GM06990 (cell line): Measurements from ENCODE around the gene LSMEM2.
"Not testable (repeated sequence)": the region's sequence is repeated elsewhere in the genome, so short reads cannot be mapped to it uniquely, and the experiment has no call there.

Experiments
- DNase-seq: peaks from one replicate; pipeline ENCODE4 v3.0.0-alpha.2; 2011; ENCODE audit not compliant: insufficient read length; ENCODE audit errors: extremely low read depth
- H3K27me3 ChIP-seq: replicated peaks from 2 replicates; pipeline ENCODE4 v1.6.0; 2011; ENCODE audit warnings: low read length; ENCODE audit not compliant: control insufficient read depth, insufficient read depth
- H3K36me3 ChIP-seq: 2 replicates; pipeline ENCODE4 v1.5.1; 2011; ENCODE audit warnings: low read length; ENCODE audit not compliant: control insufficient read depth, insufficient read depth
- H3K4me3 ChIP-seq: replicated peaks from 2 replicates; pipeline ENCODE4 v1.5.1; 2011; ENCODE audit warnings: low read depth, mild to moderate bottlenecking, control low read depth, low read length
- TF ChIP-seq, protein P1 (sequence below): IDR thresholded peaks from 2 replicates; pipeline ENCODE4 v1.5.1; 2011; ENCODE audit warnings: low read length, control low read depth, mild to moderate bottlenecking, inconsistent platforms; ENCODE audit not compliant: insufficient read depth, poor library complexity, severe bottlenecking

Gene LSMEM2

DNA sequence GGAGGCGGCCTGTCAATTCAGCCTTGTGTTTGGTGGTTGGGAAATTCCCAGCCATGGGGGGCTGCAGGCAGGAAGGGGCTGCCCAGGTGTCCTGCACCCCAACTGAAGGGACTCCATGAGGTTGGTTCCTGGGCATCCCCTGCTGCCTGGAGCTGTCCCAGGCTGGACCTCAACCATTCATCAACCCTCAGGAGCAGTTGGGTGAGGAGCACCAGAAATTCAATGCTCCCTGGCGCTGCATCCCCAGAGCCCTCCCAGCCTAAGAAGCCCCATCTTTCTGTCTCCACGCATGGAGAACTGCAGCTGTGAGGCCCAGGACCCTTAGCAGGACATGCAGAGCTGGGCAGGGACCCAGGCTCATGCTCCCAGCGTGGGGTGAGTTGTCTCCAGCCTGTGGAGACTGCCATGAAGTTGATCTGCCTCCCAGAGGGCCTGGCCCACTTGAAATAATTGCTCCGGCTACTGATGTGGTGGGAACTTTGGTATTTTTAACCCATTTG, 17.9 kb upstream of the LSMEM2 start:
- Histone ChIP-seq H3K36me3 (peaks cover 24% of the 10 kb centered on the region), H3K4me3 (no peak overlapping the region), H3K27me3 (no peaks in the 10 kb centered on the region)
- DNase-seq, result no peak
- TF ChIP-seq, protein P1, sequence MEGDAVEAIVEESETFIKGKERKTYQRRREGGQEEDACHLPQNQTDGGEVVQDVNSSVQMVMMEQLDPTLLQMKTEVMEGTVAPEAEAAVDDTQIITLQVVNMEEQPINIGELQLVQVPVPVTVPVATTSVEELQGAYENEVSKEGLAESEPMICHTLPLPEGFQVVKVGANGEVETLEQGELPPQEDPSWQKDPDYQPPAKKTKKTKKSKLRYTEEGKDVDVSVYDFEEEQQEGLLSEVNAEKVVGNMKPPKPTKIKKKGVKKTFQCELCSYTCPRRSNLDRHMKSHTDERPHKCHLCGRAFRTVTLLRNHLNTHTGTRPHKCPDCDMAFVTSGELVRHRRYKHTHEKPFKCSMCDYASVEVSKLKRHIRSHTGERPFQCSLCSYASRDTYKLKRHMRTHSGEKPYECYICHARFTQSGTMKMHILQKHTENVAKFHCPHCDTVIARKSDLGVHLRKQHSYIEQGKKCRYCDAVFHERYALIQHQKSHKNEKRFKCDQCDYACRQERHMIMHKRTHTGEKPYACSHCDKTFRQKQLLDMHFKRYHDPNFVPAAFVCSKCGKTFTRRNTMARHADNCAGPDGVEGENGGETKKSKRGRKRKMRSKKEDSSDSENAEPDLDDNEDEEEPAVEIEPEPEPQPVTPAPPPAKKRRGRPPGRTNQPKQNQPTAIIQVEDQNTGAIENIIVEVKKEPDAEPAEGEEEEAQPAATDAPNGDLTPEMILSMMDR, result no peak

GRCh38 chr3:50261505-50261904, 17.4 kb upstream of the LSMEM2 start:
- TF ChIP-seq, protein P1, result no peak
- no peak overlapping the region for H3K4me3 ChIP-seq
- no peak for DNase-seq
- no peaks in the 10 kb centered on the region for H3K27me3 ChIP-seq
- H3K36me3 ChIP-seq, result peaks cover 20% of the 10 kb centered on the region

DNA sequence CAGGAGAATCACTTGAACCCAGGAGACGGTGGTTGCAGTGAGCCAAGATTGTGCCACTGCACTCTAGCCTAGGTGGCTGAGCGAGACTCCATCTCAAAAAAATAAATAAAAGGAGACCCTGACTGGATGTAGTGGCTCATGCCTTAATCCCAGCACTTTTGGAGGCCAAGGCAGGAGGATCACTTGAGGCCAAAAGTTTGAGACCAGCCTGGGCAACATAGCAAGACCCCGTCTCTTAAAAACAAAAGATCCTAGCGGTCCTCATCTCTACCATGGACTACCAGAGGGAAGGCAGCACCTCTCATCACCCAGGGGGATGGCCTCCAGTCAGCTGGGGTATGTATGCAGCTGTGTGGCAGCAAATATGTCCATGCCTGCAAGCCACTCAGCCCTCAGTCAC, 16.7 kb upstream of the LSMEM2 start:
- DNase-seq, H3K4me3 ChIP-seq, H3K27me3 ChIP-seq: not testable (repeated sequence)
- peaks cover 13% of the 10 kb centered on the region for H3K36me3 ChIP-seq

DNA sequence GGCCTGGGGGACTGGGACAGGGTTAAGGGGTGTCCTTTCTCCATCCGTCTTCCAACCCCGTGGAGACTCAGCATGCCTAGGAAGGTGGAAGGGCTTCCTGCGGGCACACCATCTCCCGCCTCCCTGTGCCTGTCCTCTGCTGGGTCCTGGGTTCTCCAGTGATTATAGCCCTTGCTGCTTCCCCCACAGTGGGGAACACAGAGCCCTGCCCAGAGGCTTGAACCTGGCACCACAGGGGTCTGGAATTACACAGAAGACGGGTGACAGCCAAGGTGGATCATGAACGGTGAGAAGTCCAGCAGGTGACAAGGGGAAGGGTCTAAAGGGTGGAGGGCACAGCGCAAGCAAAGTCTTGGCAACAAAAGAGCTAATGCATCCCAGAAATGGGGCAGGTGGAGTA, 16.1 kb upstream of the LSMEM2 start:
- TF ChIP-seq, protein P1, result no peak
- peaks cover 8% of the 10 kb centered on the region for H3K36me3 ChIP-seq
- no peak overlapping the region for H3K4me3 ChIP-seq
- no peaks in the 10 kb centered on the region for H3K27me3 ChIP-seq
- no peak for DNase-seq

- H3K36me3 ChIP-seq, result peaks cover 2% of the 10 kb centered on the region
- DNase-seq, result no peak
- H3K4me3 ChIP-seq, result no peak overlapping the region
- no peaks in the 10 kb centered on the region for H3K27me3 ChIP-seq
- TF ChIP-seq, protein P1, result no peak
Measured at GRCh38 chr3:50263478-50264382, 15.2 kb upstream of the LSMEM2 start.

GRCh38 chr3:50264383-50264963, 14.4 kb upstream of the LSMEM2 start:
- Histone ChIP-seq H3K27me3 (no peaks in the 10 kb centered on the region), H3K36me3 (no peaks in the 10 kb centered on the region; the same call in 1 of the 2 replicates), H3K4me3 (no peak overlapping the region)
- TF ChIP-seq, protein P1, result no peak
- DNase-seq, result no peak
